HUDEP-2 (cell line): ENCODE data around the gene TFF3.
"Not testable (repeated sequence)": the region's sequence is repeated elsewhere in the genome, so short reads cannot be mapped to it uniquely, and the experiment has no call there.

Experiments
- DNase-seq, 76 experiments: peaks; one replicate each; lab custom pipeline; 2025; ENCODE audit not compliant: unreplicated experiment in 76 of 76; lab: John Stamatoyannopoulos, UW

The TFF3 gene

GRCh38 chr21:42307106-42307505 is 8.1 kb downstream of the TFF3 start:
- no peak for DNase-seq

GRCh38 chr21:42306366-42307035 is 8.7 kb downstream of the TFF3 start:
- no peak for DNase-seq

GRCh38 chr21:42305707-42306147 is 9.5 kb downstream of the TFF3 start:
- DNase-seq: no peak

- DNase-seq: no peak
Observed at GRCh38 chr21:42304556-42305454, 10.4 kb downstream of the TFF3 start.

GRCh38 chr21:42303443-42303842 is 11.8 kb downstream of the TFF3 start:
- no peak for DNase-seq

GRCh38 chr21:42302794-42303193 is 12.4 kb downstream of the TFF3 start:
- no peak for DNase-seq

- DNase-seq: no peak
Observed at GRCh38 chr21:42302076-42302650, 13.0 kb downstream of the TFF3 start.

- no peak for DNase-seq
Observed at GRCh38 chr21:42301371-42302075, 13.7 kb downstream of the TFF3 start.

- DNase-seq: no peak
Observed at GRCh38 chr21:42300956-42301355, 14.3 kb downstream of the TFF3 start.

GRCh38 chr21:42300045-42300583 is 15.1 kb downstream of the TFF3 start:
- DNase-seq: no peak

- DNase-seq: no peak
Observed at GRCh38 chr21:42299324-42300044, 15.7 kb downstream of the TFF3 start.

- no peak for DNase-seq
Observed at GRCh38 chr21:42298657-42299056, 16.6 kb downstream of the TFF3 start.

GRCh38 chr21:42298237-42298636 is 17.0 kb downstream of the TFF3 start:
- DNase-seq: no peak

GRCh38 chr21:42297377-42297776 is 17.8 kb downstream of the TFF3 start:
- DNase-seq: no peak

GRCh38 chr21:42296501-42296900 is 18.7 kb downstream of the TFF3 start:
- no peak for DNase-seq

- DNase-seq: no peak
Observed at GRCh38 chr21:42295845-42296244, 19.4 kb downstream of the TFF3 start.

GRCh38 chr21:42294273-42294880 is 20.8 kb downstream of the TFF3 start:
- no peak for DNase-seq

GRCh38 chr21:42293649-42294272 is 21.4 kb downstream of the TFF3 start:
- DNase-seq: no peak

GRCh38 chr21:42292563-42293142 is 22.6 kb downstream of the TFF3 start:
- not testable (repeated sequence) for DNase-seq
